ENCODE measurements around the gene PSMD10.

GRCh38 chrX:108091878-108092291 is 543 bp upstream of the PSMD10 start:
- TF ChIP-seq, protein P1, sequence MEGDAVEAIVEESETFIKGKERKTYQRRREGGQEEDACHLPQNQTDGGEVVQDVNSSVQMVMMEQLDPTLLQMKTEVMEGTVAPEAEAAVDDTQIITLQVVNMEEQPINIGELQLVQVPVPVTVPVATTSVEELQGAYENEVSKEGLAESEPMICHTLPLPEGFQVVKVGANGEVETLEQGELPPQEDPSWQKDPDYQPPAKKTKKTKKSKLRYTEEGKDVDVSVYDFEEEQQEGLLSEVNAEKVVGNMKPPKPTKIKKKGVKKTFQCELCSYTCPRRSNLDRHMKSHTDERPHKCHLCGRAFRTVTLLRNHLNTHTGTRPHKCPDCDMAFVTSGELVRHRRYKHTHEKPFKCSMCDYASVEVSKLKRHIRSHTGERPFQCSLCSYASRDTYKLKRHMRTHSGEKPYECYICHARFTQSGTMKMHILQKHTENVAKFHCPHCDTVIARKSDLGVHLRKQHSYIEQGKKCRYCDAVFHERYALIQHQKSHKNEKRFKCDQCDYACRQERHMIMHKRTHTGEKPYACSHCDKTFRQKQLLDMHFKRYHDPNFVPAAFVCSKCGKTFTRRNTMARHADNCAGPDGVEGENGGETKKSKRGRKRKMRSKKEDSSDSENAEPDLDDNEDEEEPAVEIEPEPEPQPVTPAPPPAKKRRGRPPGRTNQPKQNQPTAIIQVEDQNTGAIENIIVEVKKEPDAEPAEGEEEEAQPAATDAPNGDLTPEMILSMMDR (IDR thresholded peaks at IDR 0.05; ENCODE audit: poor library complexity): no peak
- TF ChIP-seq EZH2 (IDR thresholded peaks at IDR 0.05; ENCODE audit: borderline replicate concordance) (no peak), EZH2phosphoT487 (IDR thresholded peaks at IDR 0.05; ENCODE audit: low read depth, severe bottlenecking, unreplicated experiment) (no peak)

Measured in hepatocyte (in vitro differentiated cells).